ENCODE measurements around the gene SLC16A9.

Gene SLC16A9, protein sequence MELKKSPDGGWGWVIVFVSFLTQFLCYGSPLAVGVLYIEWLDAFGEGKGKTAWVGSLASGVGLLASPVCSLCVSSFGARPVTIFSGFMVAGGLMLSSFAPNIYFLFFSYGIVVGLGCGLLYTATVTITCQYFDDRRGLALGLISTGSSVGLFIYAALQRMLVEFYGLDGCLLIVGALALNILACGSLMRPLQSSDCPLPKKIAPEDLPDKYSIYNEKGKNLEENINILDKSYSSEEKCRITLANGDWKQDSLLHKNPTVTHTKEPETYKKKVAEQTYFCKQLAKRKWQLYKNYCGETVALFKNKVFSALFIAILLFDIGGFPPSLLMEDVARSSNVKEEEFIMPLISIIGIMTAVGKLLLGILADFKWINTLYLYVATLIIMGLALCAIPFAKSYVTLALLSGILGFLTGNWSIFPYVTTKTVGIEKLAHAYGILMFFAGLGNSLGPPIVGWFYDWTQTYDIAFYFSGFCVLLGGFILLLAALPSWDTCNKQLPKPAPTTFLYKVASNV

GRCh38 chr10:59709395-59710125 lies at the start of gene SLC16A9:
Gene SLC16A9, minus strand, starts transcription at chr10:59709850. Its CDS starts 25,559 bp downstream, at chr10:59684291.
- H3K9me3 ChIP-seq (ENCODE audit: insufficient read depth, low read length) = no peaks in the 10 kb centered on the region
- H3K36me3 ChIP-seq (ENCODE audit: insufficient read depth, insufficient read length, low read length) = no peaks in the 10 kb centered on the region
- H3K4me3 ChIP-seq (ENCODE audit: insufficient read length, low read depth) = peak within 1 kb of the TSS; percentile 57
- H3K27me3 ChIP-seq (ENCODE audit: insufficient read depth, insufficient read length) = peaks cover 21% of the 10 kb centered on the region
- no peak for TF ChIP-seq ZNF274 (IDR thresholded peaks at IDR 0.05; ENCODE audit: low read depth, low read length)
- no peak for TF ChIP-seq SUZ12 (IDR thresholded peaks at IDR 0.05; ENCODE audit: extremely low read depth, insufficient read depth, insufficient read length)
- TF ChIP-seq YY1 (IDR thresholded peaks at IDR 0.05; ENCODE audit: insufficient read depth, insufficient read length) = no peak
- DNase-seq (ENCODE audit: low read depth, low spot score) = no peak
- peak within 1 kb of the TSS; percentile 72 for H3K9ac ChIP-seq (ENCODE audit: insufficient read length, low read depth)
- no peaks in the 10 kb centered on the region for H3K4me1 ChIP-seq (ENCODE audit: insufficient read depth, insufficient read length)

DNA sequence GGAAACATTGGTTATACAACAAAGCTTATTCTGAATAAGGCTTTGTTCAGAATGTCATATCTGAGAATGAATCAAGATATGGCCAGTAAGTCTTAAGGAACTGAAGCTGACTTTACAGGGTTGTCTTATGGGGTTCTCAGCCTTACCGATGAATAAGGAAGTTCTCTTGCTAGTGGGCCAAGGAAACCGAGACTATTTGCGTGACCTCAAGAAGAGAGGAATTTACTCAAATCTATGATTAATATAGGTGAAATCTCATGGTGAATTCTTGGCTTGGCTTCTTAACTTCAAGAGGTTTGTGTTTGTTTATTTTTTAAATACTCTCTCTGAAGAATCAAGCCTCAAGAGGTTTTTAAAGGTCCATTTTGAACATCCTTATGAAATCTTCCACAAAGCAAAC lies 48.3 kb upstream of the SLC16A9 start:
- H3K9ac ChIP-seq (ENCODE audit: insufficient read length, low read depth) = no peak overlapping the region
- no peaks in the 10 kb centered on the region for H3K4me1 ChIP-seq (ENCODE audit: insufficient read depth, insufficient read length)
- H3K36me3 ChIP-seq (ENCODE audit: insufficient read depth, insufficient read length, low read length) = no peaks in the 10 kb centered on the region
- H3K9me3 ChIP-seq (ENCODE audit: insufficient read depth, low read length) = no peaks in the 10 kb centered on the region
- no peak overlapping the region for H3K4me3 ChIP-seq (ENCODE audit: insufficient read length, low read depth)
- H3K27me3 ChIP-seq (ENCODE audit: insufficient read depth, insufficient read length) = no peaks in the 10 kb centered on the region
- DNase-seq (ENCODE audit: low read depth, low spot score) = no peak
- TF ChIP-seq SUZ12 (IDR thresholded peaks at IDR 0.05; ENCODE audit: extremely low read depth, insufficient read depth, insufficient read length) (no peak), ZNF274 (IDR thresholded peaks at IDR 0.05; ENCODE audit: low read depth, low read length) (no peak), YY1 (IDR thresholded peaks at IDR 0.05; ENCODE audit: insufficient read depth, insufficient read length) (no peak)

DNA sequence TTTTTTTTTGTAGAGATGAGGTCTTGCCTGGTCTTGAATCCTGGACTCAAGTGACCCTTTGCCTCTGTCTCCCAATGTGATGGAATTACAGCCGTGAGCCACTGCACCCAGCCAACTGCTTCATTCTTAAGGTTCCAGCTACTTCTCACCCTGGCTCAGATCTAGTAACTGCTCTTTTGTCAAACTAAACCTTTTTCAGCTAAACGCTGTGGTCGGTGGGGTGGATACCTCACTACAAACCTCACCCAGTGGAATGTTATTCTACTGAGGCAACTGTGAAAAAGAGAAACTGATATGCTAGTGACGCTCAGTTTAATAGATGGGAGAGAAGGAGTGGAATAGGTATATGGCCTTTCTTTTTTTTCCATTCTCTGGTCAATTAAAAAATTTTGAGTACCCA lies 45.3 kb upstream of the SLC16A9 start:
- TF ChIP-seq YY1 (IDR thresholded peaks at IDR 0.05; ENCODE audit: insufficient read depth, insufficient read length) (no peak), SUZ12 (IDR thresholded peaks at IDR 0.05; ENCODE audit: extremely low read depth, insufficient read depth, insufficient read length) (no peak), ZNF274 (IDR thresholded peaks at IDR 0.05; ENCODE audit: low read depth, low read length) (no peak)
- no peaks in the 10 kb centered on the region for H3K27me3 ChIP-seq (ENCODE audit: insufficient read depth, insufficient read length)
- no peak for DNase-seq (ENCODE audit: low read depth, low spot score)
- no peaks in the 10 kb centered on the region for H3K9me3 ChIP-seq (ENCODE audit: insufficient read depth, low read length)
- H3K9ac ChIP-seq (ENCODE audit: insufficient read length, low read depth) = no peak overlapping the region
- no peak overlapping the region for H3K4me3 ChIP-seq (ENCODE audit: insufficient read length, low read depth)
- no peaks in the 10 kb centered on the region for H3K4me1 ChIP-seq (ENCODE audit: insufficient read depth, insufficient read length)
- H3K36me3 ChIP-seq (ENCODE audit: insufficient read depth, insufficient read length, low read length) = no peaks in the 10 kb centered on the region

DNA sequence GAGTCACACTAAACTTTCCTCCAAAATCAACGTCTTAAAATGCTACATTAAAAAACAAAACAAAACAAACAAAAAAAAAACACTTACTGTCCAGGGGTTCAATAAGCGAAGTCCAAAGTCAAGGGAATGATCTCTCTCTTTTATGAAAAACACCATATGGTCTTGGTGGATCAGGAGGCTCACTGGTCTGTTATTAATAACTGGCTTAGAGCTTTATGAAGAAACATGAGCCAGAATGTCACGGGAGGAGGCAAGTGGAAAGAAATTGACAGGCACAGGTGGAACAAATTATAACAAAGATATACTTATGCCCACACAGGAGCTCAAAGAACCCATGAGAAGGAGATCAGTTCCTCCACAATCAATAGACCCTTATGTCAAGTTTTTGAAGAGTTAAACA lies 43.6 kb upstream of the SLC16A9 start, which contains the start of gene MRLN:
Gene MRLN (minus strand): TSS at position 189 of the 400 bp plus-strand sequence.
- Histone ChIP-seq H3K36me3 (ENCODE audit: insufficient read depth, insufficient read length, low read length) (no peaks in the 10 kb centered on the region), H3K9me3 (ENCODE audit: insufficient read depth, low read length) (no peaks in the 10 kb centered on the region), H3K4me1 (ENCODE audit: insufficient read depth, insufficient read length) (no peaks in the 10 kb centered on the region), H3K9ac (ENCODE audit: insufficient read length, low read depth) (no peak within 1 kb of the TSS), H3K4me3 (ENCODE audit: insufficient read length, low read depth) (no peak within 1 kb of the TSS), H3K27me3 (ENCODE audit: insufficient read depth, insufficient read length) (no peaks in the 10 kb centered on the region)
- TF ChIP-seq SUZ12 (IDR thresholded peaks at IDR 0.05; ENCODE audit: extremely low read depth, insufficient read depth, insufficient read length) = no peak
- no peak for TF ChIP-seq YY1 (IDR thresholded peaks at IDR 0.05; ENCODE audit: insufficient read depth, insufficient read length)
- TF ChIP-seq ZNF274 (IDR thresholded peaks at IDR 0.05; ENCODE audit: low read depth, low read length) = no peak
- no peak for DNase-seq (ENCODE audit: low read depth, low spot score)

DNA sequence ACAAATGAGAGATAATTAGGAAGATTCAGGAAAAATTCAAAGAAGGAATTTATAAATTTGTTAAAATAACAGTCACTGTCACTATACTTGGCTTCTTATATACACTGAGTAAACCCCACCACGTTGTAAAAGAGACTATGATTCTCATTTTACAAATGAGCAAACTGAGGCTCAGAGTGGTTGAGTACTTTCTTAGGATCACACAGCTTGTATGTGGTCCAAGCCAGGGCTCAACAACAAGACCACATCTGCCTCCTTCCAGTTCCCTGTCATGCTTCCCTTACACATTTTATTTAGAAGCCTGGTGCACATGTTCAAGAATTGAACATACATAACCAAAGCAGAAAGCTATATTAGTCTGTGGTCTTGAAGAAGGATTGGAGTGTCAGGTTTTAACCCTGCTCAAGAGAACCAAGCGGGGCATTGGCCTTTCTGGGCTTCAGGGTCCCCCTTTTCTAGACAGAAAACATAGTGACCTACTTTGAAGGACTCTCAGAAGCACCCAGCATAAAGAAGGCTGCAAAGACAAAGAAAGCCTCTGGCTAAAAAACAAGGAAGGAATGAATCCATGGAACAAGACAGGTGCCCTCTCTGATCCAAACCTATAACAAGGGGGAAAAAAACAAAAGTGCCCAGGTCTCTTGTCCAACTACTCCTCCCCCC lies 42.8 kb upstream of the SLC16A9 start:
- no peaks in the 10 kb centered on the region for H3K36me3 ChIP-seq (ENCODE audit: insufficient read depth, insufficient read length, low read length)
- no peaks in the 10 kb centered on the region for H3K9me3 ChIP-seq (ENCODE audit: insufficient read depth, low read length)
- H3K27me3 ChIP-seq (ENCODE audit: insufficient read depth, insufficient read length) = no peaks in the 10 kb centered on the region
- no peak overlapping the region for H3K9ac ChIP-seq (ENCODE audit: insufficient read length, low read depth)
- TF ChIP-seq ZNF274 (IDR thresholded peaks at IDR 0.05; ENCODE audit: low read depth, low read length) = no peak
- TF ChIP-seq YY1 (IDR thresholded peaks at IDR 0.05; ENCODE audit: insufficient read depth, insufficient read length) = no peak
- TF ChIP-seq SUZ12 (IDR thresholded peaks at IDR 0.05; ENCODE audit: extremely low read depth, insufficient read depth, insufficient read length) = no peak
- no peak for DNase-seq (ENCODE audit: low read depth, low spot score)
- H3K4me1 ChIP-seq (ENCODE audit: insufficient read depth, insufficient read length) = no peaks in the 10 kb centered on the region
- H3K4me3 ChIP-seq (ENCODE audit: insufficient read length, low read depth) = no peak overlapping the region

GRCh38 chr10:59750155-59750945 lies 40.7 kb upstream of the SLC16A9 start:
- H3K9ac ChIP-seq (ENCODE audit: insufficient read length, low read depth) = no peak overlapping the region
- H3K9me3 ChIP-seq (ENCODE audit: insufficient read depth, low read length) = no peaks in the 10 kb centered on the region
- H3K27me3 ChIP-seq (ENCODE audit: insufficient read depth, insufficient read length) = no peaks in the 10 kb centered on the region
- no peaks in the 10 kb centered on the region for H3K4me1 ChIP-seq (ENCODE audit: insufficient read depth, insufficient read length)
- no peaks in the 10 kb centered on the region for H3K36me3 ChIP-seq (ENCODE audit: insufficient read depth, insufficient read length, low read length)
- no peak for DNase-seq (ENCODE audit: low read depth, low spot score)
- H3K4me3 ChIP-seq (ENCODE audit: insufficient read length, low read depth) = no peak overlapping the region
- TF ChIP-seq ZNF274 (IDR thresholded peaks at IDR 0.05; ENCODE audit: low read depth, low read length) (no peak), YY1 (IDR thresholded peaks at IDR 0.05; ENCODE audit: insufficient read depth, insufficient read length) (no peak)

Measured in NT2/D1 (cell line).